Measurements from ENCODE around the gene ERN1.

GRCh38 chr17:64160378-64160777, 30.4 kb upstream of the ERN1 start:
- TF ChIP-seq CTCF (conservative IDR thresholded peaks at IDR 0.05; ENCODE audit: low read depth, low read length) (no peak), EZH2 (IDR thresholded peaks at IDR 0.05; ENCODE audit: borderline replicate concordance, low read depth, low read length, poor library complexity, severe bottlenecking) (no peak)
